Measurements from ENCODE around the gene ZDHHC24.
"Not testable (repeated sequence)": the region's sequence is repeated elsewhere in the genome, so short reads cannot be mapped to it uniquely, and the experiment has no call there.

ZDHHC24 gene

GRCh38 chr11:66545701-66546367 lies at the start of gene ZDHHC24:
TSS of gene ZDHHC24 (minus strand) at chr11:66546048. CDS start at chr11:66546003, 45 bp downstream.
- peak; percentile 92 for DNase-seq

GRCh38 chr11:66595245-66595904 lies 49.5 kb upstream of the ZDHHC24 start:
- peak; percentile 17 for DNase-seq

GRCh38 chr11:66593650-66594049 lies 47.8 kb upstream of the ZDHHC24 start:
- DNase-seq = no peak

GRCh38 chr11:66593303-66593635 lies 47.4 kb upstream of the ZDHHC24 start:
- DNase-seq = no peak

GRCh38 chr11:66592457-66593302 lies 46.8 kb upstream of the ZDHHC24 start, which contains the start of the genes CCDC87 and CCS:
TSS of gene CCDC87 (minus strand) at chr11:66593063. CDS start at chr11:66593015, 48 bp downstream.
TSS of gene CCS (plus strand) at chr11:66593185. CDS start at chr11:66593262, 77 bp downstream.
- peak; percentile 96 for DNase-seq

- DNase-seq = no peak
Measured at GRCh38 chr11:66591175-66591574, 45.3 kb upstream of the ZDHHC24 start.

GRCh38 chr11:66589996-66590675 lies 44.3 kb upstream of the ZDHHC24 start:
- no peak for DNase-seq

- not testable (repeated sequence) for DNase-seq
Measured at GRCh38 chr11:66589315-66589714, 43.5 kb upstream of the ZDHHC24 start.

- no peak for DNase-seq
Measured at GRCh38 chr11:66586136-66586535, 40.3 kb upstream of the ZDHHC24 start.

GRCh38 chr11:66585447-66585846 lies 39.6 kb upstream of the ZDHHC24 start:
- DNase-seq = not testable (repeated sequence)

GRCh38 chr11:66582565-66583147 lies 36.8 kb upstream of the ZDHHC24 start:
- not testable (repeated sequence) for DNase-seq

- DNase-seq = no peak
Measured at GRCh38 chr11:66581261-66581660, 35.4 kb upstream of the ZDHHC24 start.

- DNase-seq = no peak
Measured at GRCh38 chr11:66580803-66581202, 35.0 kb upstream of the ZDHHC24 start.

- DNase-seq = no peak
Measured at GRCh38 chr11:66579017-66579606, 33.3 kb upstream of the ZDHHC24 start.

- DNase-seq = no peak
Measured at GRCh38 chr11:66570850-66571180, 25.0 kb upstream of the ZDHHC24 start.

GRCh38 chr11:66570079-66570849 lies 24.4 kb upstream of the ZDHHC24 start:
- DNase-seq = no peak

- no peak for DNase-seq
Measured at GRCh38 chr11:66569076-66569475, 23.2 kb upstream of the ZDHHC24 start.

- peak; percentile 64 for DNase-seq
Measured at GRCh38 chr11:66568124-66568916, 22.5 kb upstream of the ZDHHC24 start, which contains the start of gene CTSF. TSS of gene CTSF (minus strand) at chr11:66568606. CDS start at chr11:66568486, 120 bp downstream.

- DNase-seq = no peak
Measured at GRCh38 chr11:66567787-66568123, 21.9 kb upstream of the ZDHHC24 start.

GRCh38 chr11:66566221-66566620 lies 20.4 kb upstream of the ZDHHC24 start:
- no peak for DNase-seq

- no peak for DNase-seq
Measured at GRCh38 chr11:66564984-66565383, 19.1 kb upstream of the ZDHHC24 start.
